Mesenteric fat pad (tissue), 1 donor: ENCODE results near the gene EEIG1. TPM values are rescaled to one million over a fixed set of nuclear protein-coding genes. Genes with fewer than 3 reads are reported as not detected.
A peak's percentile ranks its signal among the peaks of the same experiment; 100 is the strongest.

Experiments
- DNase-seq: peaks from one replicate; pipeline ENCODE4 v3.0.0-alpha.2; 2020; ENCODE audit warnings: low spot score
- total RNA-seq: library from RNA; stranded (reverse); fragmentation: NEBNext Ultra II Directional; extraction: Animal tissue kit (Norgen Biotek cat#: 25700); gene quantifications from one replicate; pipeline ENCODE4 v1.2.1, GENCODE V29; 2021
- donor health status: DM: yes; HTN: yes; CAD: no.

The EEIG1 gene
- total RNA-seq, 1 donor from 2014 or later, result 12.8 TPM

GRCh38 chr9:127961155-127961490 is 19.7 kb downstream of the EEIG1 start:
- no peak for DNase-seq

- DNase-seq, result no peak
Measured at GRCh38 chr9:127960410-127961154, 20.2 kb downstream of the EEIG1 start.

DNA sequence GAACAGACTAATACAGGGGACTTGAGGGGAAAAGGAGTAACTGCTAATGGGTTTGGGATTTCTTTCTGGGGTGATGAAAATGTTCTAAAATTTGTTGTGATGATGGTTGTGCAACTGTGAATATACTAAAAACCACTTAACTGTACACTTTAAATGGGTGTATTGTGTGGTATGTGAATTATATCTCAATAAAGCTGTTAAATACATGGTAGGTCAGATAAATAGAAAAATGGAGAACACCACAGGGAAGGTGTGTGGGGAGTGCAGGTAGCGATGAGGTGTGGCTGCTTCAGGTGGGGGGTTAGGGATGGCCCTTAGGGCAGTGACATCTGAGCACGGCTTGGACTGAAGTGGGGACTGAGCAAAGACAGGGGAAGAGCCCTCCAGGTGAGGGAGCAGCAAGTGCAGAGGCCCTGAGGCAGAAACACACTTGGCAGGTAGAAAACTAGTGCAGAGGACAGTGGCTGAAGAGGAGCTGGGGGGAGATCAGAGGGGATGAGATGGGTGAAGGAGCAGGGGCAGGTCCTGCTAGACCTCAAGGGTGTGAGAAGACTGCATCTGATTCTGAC is 20.9 kb downstream of the EEIG1 start:
- DNase-seq, result no peak

- no peak for DNase-seq
Measured at GRCh38 chr9:127959398-127959797, 21.4 kb downstream of the EEIG1 start.

DNA sequence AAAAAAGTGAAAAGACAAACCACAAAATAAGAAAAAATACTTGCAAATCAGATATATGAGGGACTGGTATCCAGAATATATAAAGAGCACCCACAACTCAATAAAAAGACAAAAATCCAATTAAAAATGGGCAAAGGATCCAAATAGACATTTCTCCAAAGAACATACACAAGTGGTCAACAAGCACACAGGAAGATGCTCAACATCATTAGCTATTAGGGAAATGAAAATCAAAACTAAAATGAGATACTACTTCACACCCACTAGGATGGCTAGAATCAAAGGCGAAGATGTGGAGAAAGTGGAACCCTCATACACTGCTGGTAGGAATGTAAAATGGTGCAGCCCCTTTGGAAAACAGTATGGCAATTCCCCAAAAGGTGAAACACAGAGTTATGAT is 22.1 kb downstream of the EEIG1 start:
- DNase-seq, result no peak

DNA sequence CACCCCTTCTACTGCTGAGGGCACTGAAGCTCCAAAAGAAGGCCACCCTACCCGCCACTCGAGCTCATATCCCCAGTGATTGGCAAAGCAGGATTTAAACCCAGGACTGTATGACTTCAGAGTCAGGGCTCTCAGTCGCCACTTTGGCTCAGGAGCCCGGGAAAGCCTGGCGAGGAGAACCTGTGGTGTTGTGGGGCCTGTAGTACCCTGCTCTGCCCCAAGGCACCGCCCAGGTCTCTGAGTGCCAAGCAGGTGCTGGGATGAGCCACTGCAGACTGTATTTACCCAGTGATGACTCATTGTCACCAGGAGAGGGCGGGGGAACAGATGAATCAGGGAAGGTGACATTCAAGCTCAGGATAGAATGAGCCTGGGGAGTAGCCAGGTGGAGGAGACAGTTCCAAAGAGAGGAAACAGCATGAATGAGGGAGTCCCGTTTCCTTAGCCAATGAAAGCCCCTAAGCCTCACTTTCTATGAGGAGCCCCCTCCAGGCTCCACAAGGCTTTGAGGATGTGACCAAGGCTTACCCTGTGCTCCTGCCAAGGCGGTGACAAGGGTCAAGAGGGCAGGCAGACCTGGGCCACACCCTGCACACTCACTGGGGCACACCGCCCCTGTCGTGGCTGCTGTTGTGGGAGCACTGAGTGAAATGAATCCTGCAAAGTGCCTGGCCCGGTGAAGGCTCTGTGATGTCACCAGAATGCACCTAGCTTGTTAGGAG is 25.3 kb downstream of the EEIG1 start:
- DNase-seq, result no peak

DNA sequence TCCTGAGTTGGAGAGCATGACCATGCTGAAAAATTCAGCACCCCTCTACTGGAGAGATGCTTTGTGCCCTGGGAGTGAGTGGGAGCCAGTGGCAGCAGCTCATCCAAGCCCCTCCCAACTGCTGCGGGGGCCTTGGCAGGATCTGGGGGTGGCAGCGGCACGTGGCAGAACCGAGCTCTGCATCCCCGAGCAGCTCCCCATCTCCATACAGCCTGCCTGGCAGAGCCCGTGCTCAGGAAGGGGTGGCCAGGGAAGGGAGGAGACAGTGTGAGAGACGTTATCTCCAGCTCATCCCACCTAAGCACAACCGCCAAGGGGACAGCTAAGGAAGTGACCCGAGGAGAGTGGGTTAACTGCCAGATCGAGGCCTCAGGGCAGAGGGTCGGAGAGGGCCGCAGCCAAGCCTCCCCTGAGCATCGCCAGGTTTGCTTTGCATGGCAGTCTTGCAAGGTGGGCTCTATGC is 25.9 kb downstream of the EEIG1 start:
- no peak for DNase-seq

DNA sequence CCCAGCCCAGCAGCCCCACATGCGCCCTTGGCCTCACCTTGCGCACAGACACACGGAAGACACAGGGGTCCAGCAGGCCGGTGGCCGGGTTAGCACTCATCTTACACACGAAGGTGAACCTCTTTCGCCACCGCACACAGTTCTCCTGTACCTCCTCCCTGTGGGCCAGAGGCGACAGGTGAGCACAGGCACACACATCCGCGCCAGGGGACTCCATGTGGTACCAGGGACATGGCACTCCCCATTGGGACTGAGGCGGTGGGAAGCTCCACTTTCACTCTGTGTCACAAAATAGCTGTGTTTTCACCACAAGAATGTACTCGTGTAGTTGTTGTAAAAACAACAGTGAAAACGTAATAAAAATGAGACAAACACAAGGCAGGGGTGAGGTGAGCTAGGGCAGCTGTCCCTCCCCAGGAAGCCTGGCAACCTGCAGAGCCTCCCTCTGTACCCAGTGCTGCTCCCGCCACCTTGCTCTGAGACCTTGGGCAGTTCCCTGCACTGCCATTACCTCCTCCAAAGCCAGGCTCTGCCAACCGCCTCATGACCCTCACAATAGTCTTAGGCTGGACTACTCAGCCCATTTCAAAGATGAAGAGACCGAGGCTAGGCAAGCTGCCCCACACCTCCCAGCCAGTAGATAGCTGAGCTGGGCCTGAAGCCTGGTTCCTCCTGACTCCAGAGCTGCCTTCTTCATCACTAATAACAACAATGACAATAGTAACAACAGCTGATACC is 26.9 kb downstream of the EEIG1 start:
- DNase-seq, result no peak

DNA sequence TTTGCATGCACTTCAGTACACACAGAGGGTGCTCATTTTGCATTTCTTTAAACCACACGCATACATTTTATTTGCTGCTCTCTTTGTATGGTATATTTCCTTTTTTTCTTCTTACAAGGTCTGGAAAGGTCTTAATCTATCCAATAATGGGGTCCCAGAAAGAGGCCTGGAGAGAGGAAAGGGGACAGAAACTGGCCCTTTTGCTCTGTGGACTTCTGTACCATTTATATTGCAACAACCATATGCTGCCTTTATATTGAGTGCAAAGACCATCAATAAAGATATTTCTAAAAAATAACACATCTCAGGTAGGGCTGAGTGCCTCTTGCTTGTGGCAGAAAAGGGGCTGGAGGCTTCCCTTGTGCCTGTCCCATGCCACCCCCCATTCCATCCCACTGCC is 27.6 kb downstream of the EEIG1 start:
- no peak for DNase-seq

- no peak for DNase-seq
Measured at GRCh38 chr9:127950513-127951289, 30.1 kb downstream of the EEIG1 start.

DNA sequence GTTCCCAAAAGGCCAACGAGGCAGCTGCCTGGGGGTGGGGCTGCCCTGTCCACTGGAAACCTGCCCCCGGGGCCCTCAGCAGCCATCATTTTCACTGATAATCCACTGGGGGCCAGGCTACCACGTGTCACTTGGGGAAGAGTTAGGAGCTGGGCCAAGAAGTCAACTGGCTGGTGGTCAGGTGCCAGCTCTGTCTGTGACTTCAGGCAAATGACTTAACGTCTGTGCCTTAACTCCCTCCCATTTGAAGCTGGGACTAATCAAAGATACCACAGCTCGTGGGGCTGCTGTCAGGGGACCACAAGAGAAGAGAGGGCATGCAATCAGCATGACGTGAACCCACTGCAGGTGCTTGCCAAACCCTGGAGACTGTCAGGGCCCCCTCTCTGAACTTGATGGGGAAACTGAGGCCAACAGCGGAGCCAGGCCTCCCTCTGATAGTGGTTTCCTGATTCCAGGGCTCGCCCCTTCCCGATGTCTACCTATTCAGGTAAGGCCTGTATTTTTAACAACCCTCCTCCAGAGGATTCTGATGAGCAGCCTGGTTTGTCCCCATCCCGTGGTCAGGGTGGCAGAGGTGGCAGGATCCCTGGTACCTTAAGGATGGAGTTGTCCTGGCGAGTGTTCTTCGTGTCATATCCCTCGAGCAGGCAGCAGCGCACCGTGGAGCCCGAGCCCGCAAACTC is 30.8 kb downstream of the EEIG1 start:
- DNase-seq, result no peak

DNA sequence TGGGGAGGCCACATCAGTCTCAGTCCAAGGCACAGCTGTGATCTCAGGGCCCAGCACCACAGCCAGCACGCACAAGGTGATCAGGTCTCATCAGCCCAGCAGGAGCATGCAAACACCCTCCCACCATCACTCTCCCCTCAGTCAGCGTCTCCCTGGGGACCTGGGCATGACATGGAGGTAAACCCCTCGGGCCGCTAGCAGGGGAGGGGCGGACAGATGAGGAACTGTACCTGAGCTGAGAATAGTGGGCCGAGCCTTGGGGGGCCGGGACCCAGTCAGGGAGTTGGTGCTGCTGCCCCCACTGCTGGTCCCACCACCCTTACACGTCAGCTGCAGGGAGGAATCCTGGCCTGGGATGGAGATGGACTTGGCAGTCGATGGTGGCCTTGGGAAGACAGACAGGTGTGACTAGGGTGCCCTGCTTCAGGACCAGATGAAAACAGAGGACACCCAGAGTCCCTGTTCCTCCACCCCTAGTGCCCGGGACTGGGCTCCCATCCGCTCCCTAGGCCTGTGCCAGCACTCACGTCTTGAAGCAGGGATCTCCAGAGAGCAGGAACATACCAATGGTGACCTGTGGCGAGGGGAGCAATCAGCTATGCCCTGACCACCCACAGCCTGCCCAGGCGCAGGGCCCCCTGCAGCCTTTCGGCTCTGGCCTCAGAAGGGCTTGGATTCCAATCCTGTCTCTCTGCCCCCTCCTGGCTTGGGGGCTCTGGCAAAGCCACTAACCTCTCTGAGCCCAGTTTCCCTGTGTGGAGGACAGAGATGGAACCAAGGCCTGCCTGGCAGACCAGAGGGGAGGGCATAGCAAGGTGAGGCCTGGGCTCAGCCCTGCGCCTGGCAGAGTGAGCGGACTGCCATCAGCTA is 32.7 kb downstream of the EEIG1 start:
- DNase-seq, result no peak

- DNase-seq, result no peak
Measured at GRCh38 chr9:127946728-127947127, 34.1 kb downstream of the EEIG1 start.

DNA sequence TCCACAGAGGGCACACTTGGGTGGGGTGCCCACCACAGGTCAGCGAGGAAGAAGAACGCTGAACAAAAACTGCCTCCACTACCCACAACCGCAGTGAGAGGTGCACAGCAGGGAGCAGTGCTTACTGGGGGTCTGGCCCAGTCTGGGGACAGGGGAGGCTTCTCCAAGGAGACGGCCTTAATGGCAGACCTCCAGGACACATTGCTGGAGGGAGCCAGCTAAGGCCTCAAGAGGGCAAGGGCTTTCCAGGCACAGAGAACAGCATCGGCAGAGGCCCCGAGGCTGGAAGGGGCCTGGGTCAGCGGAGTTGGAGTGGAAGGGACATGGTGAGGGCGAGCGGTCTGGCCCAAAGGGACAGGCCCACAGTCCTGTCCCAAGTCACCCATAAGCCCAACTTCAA is 34.8 kb downstream of the EEIG1 start:
- no peak for DNase-seq

DNA sequence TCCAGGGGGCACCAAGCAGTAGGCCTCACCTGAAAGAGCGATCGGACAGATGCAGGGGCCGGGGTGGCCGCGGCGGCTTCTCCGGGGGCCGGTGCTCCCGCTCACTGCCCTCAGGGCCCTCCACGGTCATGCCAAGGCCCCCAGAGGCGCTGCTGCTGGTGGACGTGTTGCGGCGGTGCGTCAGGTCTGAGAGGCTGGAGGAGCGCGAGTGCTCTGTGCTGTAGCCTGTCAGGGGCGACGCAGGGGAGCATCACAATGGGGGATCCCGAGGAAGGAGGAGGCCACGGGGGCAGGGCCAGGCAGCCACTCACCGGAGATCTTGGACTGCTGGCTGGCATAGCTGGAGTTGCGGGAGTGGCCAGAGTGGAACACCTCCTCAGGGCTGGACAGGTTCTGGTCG is 35.5 kb downstream of the EEIG1 start:
- DNase-seq, result no peak

DNA sequence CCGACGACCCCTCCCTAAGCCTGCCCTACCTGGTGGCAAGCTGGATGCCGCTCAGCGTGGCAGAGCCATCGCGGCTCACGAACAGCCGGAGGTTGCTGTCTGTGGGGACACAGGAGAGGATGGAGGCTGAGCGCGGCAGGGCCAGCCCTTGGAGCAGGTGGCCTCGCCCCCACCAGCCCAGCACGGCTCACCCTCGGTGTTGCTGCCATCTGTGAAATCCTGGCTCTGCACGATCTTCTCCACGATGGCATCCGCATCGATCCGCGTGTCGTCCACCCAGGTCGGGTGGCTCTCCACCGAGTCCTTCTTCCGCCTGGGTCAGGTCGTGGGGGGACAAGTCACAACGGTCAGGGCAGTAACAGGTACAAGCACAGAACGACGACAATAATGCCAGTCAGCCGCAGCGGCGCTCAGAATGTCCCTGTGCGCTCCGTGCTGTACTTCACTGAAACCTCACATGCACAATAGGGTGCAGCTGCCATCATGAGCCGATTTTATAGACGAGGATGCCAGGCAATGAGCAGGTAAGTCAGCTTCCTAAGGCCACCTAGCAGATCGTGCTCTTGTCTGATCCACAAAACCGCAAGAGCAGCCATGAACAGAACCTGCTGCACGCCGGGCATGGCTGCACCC is 36.1 kb downstream of the EEIG1 start:
- no peak for DNase-seq

GRCh38 chr9:127943731-127944144 is 37.1 kb downstream of the EEIG1 start:
- DNase-seq, result peak; percentile 95

DNA sequence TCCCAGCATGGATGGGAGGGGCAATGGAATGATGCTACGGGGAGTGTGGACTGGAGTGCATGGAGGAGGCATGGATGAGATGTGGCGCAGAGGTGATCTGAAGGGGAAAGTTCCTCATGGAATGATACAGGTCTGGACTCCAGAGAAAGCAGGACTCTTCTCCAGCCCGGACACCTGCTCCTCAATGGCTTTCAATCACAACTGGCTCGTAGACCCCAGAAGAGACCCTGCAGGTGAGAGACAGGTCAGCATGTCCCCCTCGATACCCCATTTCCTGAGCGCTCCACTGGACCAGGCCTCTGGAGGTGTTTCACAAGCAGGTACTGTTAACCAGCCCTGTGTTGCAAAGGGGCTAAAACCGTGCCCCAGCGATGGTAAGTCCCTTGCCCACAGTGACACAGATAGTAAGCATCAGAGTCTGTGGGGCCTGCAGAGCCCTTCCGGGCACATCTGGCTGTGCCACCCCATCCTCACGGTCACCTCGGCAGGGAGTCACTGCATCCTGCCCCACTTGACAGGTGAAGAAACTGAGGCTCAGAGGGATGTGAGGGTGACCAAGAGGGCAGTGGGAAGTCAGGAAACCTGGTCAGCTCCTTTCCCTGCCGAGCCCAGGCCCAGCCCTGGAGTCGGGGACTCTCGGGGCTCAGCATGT is 37.7 kb downstream of the EEIG1 start:
- no peak for DNase-seq
